Tibial artery (tissue), 4 donors: ENCODE data around the gene IGF2BP2.

Experiments used
- DNase-seq, 2 donors: peaks; one replicate each; pipeline ENCODE4 v3.0.0-alpha.2; 2019
- H3K27ac ChIP-seq, 2 donors: fragments of 200-600 bp; sonication (generic) in 1 of 2; 1 replicate in 1 of 2; 2 replicates in 1 of 2; pipeline ENCODE4 v1.5.1; 2018 to 2019; ENCODE audit warnings: mild to moderate bottlenecking in 1 of 2
- H3K27me3 ChIP-seq, 2 donors: fragments of 200-600 bp; sonication (generic) in 1 of 2; one replicate each; pipeline versions ENCODE4 v1.5.1 to v1.6.0; 2016 to 2019
- H3K36me3 ChIP-seq, 3 donors: fragments of 200-600 bp; sonication (generic) in 2 of 3; one replicate each; pipeline ENCODE4 v1.5.1; 2016 to 2019; ENCODE audit warnings: mild to moderate bottlenecking in 2 of 3
- H3K4me1 ChIP-seq, 4 donors: fragments of 200-600 bp; sonication (generic) in 2 of 4; 1 replicate in 3 of 4; 2 replicates in 1 of 4; pipeline ENCODE4 v1.5.1; 2016 to 2019
- H3K4me3 ChIP-seq, 2 donors: fragments of 200-600 bp; sonication (generic) in 1 of 2; 1 replicate in 1 of 2; 2 replicates in 1 of 2; pipeline ENCODE4 v1.5.1; 2018 to 2019; ENCODE audit warnings: mild to moderate bottlenecking in 2 of 2
- H3K9me3 ChIP-seq, 3 donors: fragments of 200-600 bp; sonication (generic) in 1 of 3; one replicate each; pipeline ENCODE4 v1.5.1; 2016 to 2019
- CTCF ChIP-seq, 2 experiments: fragments of 200-600 bp in 1 of 2; fragments of 450-650 bp in 1 of 2; IDR thresholded peaks; one replicate each; pipeline ENCODE4 v1.5.1; 2017 to 2019; ENCODE audit warnings: antibody characterized with exemption in 2 of 2, mild to moderate bottlenecking in 1 of 2, moderate library complexity in 1 of 2
- intact Hi-C: fragments of 100-400 bp; cut with DNase I; formaldehyde crosslinking; loops from one replicate; pipeline ENCODE4 v1.15.0; 2023; ENCODE audit warnings: low total_unique reads

IGF2BP2 gene

GRCh38 chr3:185659942-185660921, 164.6 kb downstream of the IGF2BP2 start:
- Histone ChIP-seq H3K27ac (peak overlapping the region; percentile 81 to 84), H3K9me3 (no peaks in the 10 kb centered on the region), H3K27me3 (peaks cover 0 to 3% of the 10 kb centered on the region in 2 donors), H3K4me1 (peaks cover 9 to 54% (median 45%) of the 10 kb centered on the region in 4 donors), H3K4me3 (no peak overlapping the region), H3K36me3 (no peaks in the 10 kb centered on the region)
- TF ChIP-seq CTCF (IDR thresholded peaks at IDR 0.05): peak; percentile 87 to 97
- peak; percentile 74 to 86 for DNase-seq
- intact Hi-C loops: loop anchor here (2.0 kb wide), 1 partner anchor 109 kb away; no protein-coding TSS in a partner anchor

- no peak for DNase-seq
- Histone ChIP-seq H3K27me3 (peaks cover 0 to 1% of the 10 kb centered on the region in 2 donors), H3K27ac (peak overlapping the region; percentile 81 to 84), H3K36me3 (no peaks in the 10 kb centered on the region), H3K4me3 (no peak overlapping the region), H3K9me3 (no peaks in the 10 kb centered on the region), H3K4me1 (peaks cover 9 to 60% (median 45%) of the 10 kb centered on the region in 4 donors)
- no peak for TF ChIP-seq CTCF (IDR thresholded peaks at IDR 0.05)
- intact Hi-C loops: no loop called here
Measured at GRCh38 chr3:185658943-185659342, 165.9 kb downstream of the IGF2BP2 start.

GRCh38 chr3:185658504-185658912, 166.3 kb downstream of the IGF2BP2 start:
- no peaks in the 10 kb centered on the region for H3K36me3 ChIP-seq
- no peaks in the 10 kb centered on the region for H3K27me3 ChIP-seq
- H3K4me1 ChIP-seq: peaks cover 9 to 60% (median 45%) of the 10 kb centered on the region in 4 donors
- H3K4me3 ChIP-seq: no peak overlapping the region
- no peak for TF ChIP-seq CTCF (IDR thresholded peaks at IDR 0.05)
- peak overlapping the region; percentile 81 to 84 for H3K27ac ChIP-seq
- peak; percentile 91 to 93 for DNase-seq
- no peaks in the 10 kb centered on the region for H3K9me3 ChIP-seq
- intact Hi-C loops: no loop called here

- no peak for TF ChIP-seq CTCF (IDR thresholded peaks at IDR 0.05)
- Histone ChIP-seq H3K27ac (peak overlapping the region; percentile 81 to 84), H3K27me3 (no peaks in the 10 kb centered on the region), H3K4me3 (no peak overlapping the region), H3K36me3 (no peaks in the 10 kb centered on the region), H3K4me1 (peaks cover 9 to 60% (median 45%) of the 10 kb centered on the region in 4 donors), H3K9me3 (no peaks in the 10 kb centered on the region)
- intact Hi-C loops: no loop called here
- DNase-seq: no peak
Measured at GRCh38 chr3:185657691-185658503, 166.9 kb downstream of the IGF2BP2 start.

- Histone ChIP-seq H3K4me1 (peaks cover 9 to 60% (median 45%) of the 10 kb centered on the region in 4 donors), H3K27me3 (no peaks in the 10 kb centered on the region), H3K9me3 (no peaks in the 10 kb centered on the region), H3K27ac (peak overlapping the region; percentile 81 to 84), H3K36me3 (no peaks in the 10 kb centered on the region), H3K4me3 (no peak overlapping the region)
- intact Hi-C loops: no loop called here
- no peak for DNase-seq
- TF ChIP-seq CTCF (IDR thresholded peaks at IDR 0.05): no peak
Measured at GRCh38 chr3:185657211-185657610, 167.6 kb downstream of the IGF2BP2 start.
